B cell (primary cell): ENCODE results near the gene CHRNA7.

Experiments used
- EZH2 ChIP-seq: IDR thresholded peaks from 2 replicates; pipeline ENCODE4 v1.6.1; 2012; ENCODE audit warnings: borderline replicate concordance, low read depth, mild to moderate bottlenecking, moderate library complexity, low read length; ENCODE audit not compliant: insufficient read depth, poor library complexity, severe bottlenecking
- TF ChIP-seq, protein P1 (sequence below): fragments of 200-600 bp; IDR thresholded peaks from one replicate; pipeline ENCODE4 v1.8.0; 2022; ENCODE audit warnings: antibody characterized with exemption, mild to moderate bottlenecking

DNA sequence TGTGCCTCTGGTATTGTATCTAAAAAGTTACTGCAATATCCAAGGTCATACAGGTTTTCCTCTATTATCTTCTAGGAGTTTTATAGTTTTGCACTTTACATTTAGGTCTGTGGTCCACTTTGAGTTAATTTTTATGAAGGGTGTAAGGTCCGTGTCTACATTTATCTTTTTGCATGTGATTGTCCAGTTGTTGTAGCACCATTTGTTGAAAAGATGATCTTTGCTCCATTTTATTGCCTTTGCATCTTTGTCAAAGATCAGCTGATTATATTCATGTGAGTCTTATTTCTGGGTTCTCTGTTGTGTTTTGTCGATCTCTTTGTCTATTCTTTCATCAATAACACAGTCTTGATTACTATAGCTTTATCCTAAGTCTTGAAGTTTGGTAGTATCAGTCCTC, 6.7 kb downstream of the CHRNA7 start:
- no peak for TF ChIP-seq EZH2
- TF ChIP-seq, protein P1, sequence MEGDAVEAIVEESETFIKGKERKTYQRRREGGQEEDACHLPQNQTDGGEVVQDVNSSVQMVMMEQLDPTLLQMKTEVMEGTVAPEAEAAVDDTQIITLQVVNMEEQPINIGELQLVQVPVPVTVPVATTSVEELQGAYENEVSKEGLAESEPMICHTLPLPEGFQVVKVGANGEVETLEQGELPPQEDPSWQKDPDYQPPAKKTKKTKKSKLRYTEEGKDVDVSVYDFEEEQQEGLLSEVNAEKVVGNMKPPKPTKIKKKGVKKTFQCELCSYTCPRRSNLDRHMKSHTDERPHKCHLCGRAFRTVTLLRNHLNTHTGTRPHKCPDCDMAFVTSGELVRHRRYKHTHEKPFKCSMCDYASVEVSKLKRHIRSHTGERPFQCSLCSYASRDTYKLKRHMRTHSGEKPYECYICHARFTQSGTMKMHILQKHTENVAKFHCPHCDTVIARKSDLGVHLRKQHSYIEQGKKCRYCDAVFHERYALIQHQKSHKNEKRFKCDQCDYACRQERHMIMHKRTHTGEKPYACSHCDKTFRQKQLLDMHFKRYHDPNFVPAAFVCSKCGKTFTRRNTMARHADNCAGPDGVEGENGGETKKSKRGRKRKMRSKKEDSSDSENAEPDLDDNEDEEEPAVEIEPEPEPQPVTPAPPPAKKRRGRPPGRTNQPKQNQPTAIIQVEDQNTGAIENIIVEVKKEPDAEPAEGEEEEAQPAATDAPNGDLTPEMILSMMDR = no peak
